IPS-NIHi11 (cell line): ENCODE results near the gene EHD1.

Experiments used
- DNase-seq: peaks from one replicate; pipeline ENCODE4 v3.0.0; 2012; ENCODE audit warnings: mixed read lengths, low spot score

EHD1 gene

GRCh38 chr11:64878494-64879243 lies at the start of gene EHD1:
TSS of gene EHD1 (minus strand) at chr11:64878621. CDS start at chr11:64878464, 157 bp downstream.
- DNase-seq = peak; percentile 100

GRCh38 chr11:64926689-64927088 lies 48.3 kb upstream of the EHD1 start:
- DNase-seq = no peak

DNA sequence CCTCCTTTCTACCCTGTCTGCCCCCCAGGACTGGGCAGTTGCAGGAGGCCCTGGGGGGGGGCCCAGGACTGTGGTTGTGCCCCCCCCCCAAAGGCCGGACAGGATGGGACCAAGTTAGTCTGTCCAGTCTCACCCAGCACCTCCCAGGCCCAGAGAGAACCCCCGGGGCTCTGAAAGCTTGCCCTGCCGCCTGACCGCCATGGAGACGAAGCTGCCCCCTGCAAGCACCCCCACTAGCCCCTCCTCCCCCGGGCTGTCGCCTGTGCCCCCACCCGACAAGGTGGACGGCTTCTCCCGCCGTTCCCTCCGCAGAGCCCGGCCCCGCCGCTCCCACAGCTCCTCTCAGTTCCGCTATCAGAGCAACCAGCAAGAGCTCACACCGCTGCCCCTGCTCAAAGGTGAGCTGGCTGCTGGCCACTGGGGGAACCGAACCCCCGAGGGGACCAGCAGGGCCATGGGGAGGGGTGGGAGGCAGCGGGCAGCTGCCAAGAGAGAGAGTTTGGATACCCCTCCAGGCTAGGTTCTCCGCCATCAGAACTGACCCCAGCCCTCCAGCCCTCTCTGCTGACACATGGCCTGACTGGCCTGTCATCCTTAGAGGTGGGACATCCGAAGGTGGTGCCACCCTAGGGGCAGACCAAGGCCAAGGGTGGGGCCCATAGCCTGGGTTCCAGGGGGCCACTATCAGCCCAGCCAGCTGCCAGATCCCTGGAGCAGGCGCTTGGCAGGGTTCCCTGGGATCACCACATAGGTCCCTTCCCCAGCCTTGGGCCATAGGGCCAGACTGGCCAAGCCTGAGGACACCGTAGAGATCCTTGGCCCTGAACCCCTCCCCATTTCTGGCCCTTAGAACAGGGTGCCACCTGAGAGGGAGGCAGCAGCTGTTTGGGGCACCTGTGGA lies 47.4 kb upstream of the EHD1 start:
- no peak for DNase-seq

DNA sequence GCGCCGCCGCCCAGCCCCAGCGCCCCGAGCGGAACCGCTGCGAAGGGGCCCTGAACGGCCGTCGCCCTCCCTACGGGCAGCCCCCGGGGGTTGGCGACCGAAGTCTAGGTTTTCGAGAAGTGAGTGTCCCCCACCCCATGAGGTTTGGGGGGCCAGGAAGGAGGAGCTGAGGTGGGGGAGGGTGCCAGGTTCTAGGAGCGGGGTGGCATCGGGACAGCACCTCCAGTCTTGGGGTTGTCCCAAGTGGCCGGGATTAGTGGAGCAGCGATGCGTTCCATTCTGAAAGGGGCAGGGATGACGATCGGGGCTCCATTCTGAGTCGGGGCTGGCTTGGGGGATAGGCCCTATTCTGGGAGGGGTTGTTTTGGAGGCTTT lies 46.5 kb upstream of the EHD1 start:
- DNase-seq = no peak

GRCh38 chr11:64923944-64924909 lies 45.8 kb upstream of the EHD1 start, which contains the start of gene PPP2R5B:
TSS of gene PPP2R5B (plus strand) at chr11:64924689. CDS start at chr11:64925735, 1,046 bp downstream.
- DNase-seq = peak; percentile 97

DNA sequence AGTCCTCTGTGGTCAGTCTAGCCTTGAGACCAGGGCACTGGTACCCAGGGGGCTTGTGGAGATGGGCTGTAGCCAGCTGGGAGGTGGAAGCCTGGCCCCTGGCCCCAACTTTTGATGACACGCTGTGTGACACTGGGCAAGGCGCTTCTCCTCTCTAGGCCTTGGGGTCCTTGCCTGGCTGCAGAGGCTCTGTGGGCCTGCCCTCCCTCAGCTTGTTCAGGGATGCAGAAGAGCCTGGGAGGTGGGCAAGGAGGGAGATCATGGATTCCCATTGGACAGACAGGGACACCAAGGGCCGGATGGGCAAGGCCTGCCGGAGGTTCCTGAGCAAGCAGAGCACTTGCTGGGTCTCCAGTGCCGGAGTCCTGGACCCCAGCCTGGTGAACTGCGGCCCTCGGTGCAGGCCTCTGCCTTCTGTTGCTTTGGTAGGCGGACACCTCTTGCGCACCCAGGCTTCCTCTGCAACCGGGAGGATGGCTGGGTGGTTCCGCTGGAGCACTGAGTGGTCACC lies 44.8 kb upstream of the EHD1 start:
- no peak for DNase-seq

DNA sequence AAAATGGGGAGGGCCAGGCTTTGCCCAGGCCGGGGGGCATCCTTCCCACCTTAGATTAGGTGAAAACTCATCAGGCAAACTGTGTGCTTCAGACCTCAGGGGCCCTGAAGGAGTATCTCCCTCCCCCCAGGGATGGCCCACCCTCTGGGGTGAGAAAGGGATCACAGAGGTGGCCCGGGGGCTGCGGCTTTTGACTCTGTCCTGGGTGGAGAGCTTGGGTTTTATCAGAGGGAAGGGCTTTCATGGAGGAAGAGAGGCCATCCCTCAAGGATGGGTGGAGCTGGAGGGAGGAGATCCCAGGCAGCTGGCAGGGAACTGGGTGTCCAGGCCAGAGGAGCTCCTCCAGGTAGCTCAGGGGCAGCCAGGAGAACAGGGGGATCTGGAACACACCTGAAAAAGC lies 43.0 kb upstream of the EHD1 start:
- DNase-seq = no peak

DNA sequence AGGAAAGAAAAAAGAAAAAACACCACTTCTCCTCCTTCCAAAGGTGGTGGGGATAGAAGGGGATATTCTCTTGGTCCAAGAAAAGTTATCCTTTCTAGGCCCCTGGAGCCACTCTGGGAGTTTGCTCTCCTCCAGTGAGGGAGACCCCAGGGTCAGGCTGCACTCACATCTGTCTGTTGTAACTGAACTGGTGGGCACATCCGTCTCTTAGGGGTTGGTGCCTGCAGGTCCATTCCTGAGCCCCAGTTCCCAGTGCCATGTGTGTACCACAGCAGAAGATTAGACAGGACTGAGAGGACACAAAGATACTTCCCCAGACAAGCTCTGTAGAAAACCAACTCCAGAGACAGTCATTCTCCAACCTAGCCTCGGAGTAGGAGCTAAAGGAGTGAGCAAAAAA lies 41.7 kb upstream of the EHD1 start:
- DNase-seq = no peak

GRCh38 chr11:64919627-64920026 lies 41.2 kb upstream of the EHD1 start:
- DNase-seq = no peak

GRCh38 chr11:64918017-64918416 lies 39.6 kb upstream of the EHD1 start:
- no peak for DNase-seq

GRCh38 chr11:64917663-64917995 lies 39.2 kb upstream of the EHD1 start:
- no peak for DNase-seq

DNA sequence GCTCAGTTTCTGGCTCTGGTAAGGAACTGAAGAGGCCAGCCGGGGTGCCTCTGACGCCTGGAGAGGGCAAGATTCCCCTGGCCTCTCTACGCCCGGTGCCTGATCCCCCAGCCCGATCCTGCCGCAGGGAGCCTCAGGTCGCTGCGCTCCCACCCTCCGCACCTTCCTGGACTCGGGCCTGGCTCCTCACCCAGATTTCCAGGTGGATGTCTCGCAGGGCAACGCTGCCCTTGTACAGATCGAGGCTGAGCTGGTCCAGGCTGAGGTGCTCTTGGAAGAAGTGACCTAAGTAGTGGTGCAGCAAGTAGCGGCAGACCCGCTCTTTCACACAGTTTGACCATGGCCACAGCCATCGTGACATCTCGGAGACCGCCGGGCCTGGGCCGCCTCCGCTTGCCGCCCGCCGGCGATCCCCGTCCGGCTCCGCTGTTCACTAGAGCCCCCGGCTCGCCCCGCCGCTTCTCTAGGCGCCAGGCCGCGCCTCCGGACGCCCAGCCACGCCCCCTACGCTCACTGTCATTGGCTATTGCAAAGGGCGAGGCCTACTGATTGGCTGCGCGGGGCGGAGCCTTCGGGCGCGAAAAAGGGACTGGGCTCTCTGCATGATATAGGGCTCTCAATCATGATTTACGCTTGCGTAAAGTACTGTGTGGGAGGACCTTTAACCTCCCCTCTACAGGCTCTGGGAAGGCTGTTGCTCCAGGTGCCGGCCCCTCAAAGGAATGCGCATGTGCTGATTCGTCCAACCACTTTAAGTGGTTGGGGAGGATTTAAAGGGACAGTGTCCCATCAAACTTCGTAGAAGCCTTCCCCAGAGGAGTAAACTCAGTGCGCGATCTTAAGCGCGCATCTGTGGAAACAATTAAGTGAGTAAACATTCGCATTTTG lies 38.6 kb upstream of the EHD1 start, which contains the start of gene ATG2A:
Gene ATG2A, minus strand, starts transcription at position 435 of the 888 bp plus-strand sequence. Its CDS starts 74 bp downstream, at position 361.
- DNase-seq = peak; percentile 98

DNA sequence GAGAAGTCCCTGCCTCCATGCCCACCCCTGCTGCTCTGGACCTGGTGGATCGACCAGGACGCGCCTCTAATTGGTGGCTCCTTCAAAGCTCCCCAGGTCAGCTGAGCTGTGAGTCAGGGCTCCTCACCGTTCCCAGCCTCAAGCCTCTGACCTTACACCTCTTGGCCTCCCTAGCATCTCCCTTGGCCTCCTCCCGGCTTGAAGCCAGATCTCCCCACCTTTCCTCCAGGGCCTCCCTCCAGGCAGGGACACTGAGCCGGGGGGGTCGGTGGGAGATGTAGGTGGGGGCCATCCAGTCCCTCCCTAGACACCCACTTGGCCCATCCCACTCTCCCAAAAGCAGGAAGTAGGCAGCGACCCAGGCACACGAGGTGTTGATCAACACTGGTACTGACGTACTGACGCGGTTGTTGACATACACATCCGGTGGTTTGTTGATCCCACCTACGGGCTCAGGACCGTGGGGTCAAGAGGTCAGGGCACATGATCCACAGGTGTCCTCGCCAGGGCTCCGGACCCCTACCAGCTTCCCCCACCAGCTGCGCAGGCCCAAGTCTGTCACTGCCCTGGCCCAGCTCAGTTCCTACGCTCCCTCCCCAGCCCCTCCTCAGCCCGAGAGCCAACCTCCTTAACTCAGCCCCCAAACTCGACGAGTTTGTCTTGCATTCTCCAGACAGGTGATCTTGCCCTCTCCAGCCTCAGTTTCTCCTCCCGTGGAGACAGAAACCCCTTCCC lies 37.8 kb upstream of the EHD1 start:
- DNase-seq = peak; percentile 65

DNA sequence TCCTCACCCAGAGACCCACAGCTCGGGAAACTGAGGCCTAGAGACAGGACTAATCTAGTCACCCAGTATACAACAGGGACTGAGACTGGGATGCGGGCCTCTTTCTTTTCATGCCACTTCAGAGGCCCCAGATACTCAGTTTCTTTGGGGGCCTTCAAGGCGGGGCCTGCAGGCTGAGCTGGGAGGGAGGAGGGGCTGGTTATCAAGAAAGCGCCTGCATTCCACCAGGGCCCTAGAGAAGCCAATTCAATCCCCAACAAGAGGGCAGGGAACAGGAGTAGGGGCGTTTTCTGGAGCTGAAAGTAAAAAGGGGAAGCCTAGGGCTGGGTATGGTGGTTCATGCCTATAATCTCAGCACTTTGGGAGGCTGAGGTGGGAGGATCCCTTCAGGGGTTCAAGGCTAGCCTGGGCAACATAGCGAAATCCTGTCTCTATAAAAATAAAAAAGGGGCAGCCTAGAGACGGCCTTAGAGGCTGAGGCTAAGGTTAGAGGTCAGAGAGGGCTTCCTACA lies 37.0 kb upstream of the EHD1 start:
- no peak for DNase-seq

DNA sequence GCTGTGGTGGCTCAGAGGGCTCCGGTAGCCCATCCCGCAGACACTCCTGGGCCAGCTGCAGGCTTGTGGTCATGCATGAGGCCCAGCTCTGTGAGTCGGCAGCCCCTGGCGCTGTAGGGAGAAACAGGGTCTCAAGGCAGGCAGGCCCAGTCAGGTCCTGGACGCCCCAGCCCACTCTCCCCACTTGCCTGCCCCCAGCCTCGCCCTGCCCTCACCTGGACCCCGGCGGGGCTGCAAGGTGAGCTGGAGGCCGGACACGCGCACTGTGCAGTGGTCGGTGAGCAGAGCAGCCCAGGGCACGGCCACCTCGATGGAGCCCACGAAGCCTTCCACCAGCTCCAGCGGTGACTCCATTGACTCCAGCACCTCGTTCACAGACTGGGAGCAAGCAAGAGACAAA lies 35.7 kb upstream of the EHD1 start:
- DNase-seq = no peak

- DNase-seq = no peak
These were observed 34.8 kb upstream of the EHD1 start for GRCh38 chr11:64913171-64913727.

DNA sequence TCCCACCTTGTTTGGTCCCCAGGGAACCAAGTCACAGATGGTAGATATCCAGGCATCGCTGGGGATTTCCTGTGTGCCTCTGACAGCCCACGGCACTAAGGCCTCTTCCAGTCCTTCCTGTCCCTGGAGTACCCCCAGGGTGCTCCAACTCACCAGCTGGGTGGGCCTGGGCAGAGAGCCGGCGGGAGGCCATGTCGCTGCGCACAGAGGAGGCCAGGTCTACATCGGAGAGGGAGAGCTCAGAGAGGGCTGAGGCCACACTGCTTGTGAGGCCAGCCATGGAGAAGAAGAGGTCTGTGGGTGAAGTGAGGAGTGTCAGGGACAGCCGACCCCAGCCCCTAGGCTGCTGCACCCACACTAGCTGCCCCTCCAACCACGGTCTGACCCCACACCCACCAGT lies 33.3 kb upstream of the EHD1 start:
- no peak for DNase-seq

DNA sequence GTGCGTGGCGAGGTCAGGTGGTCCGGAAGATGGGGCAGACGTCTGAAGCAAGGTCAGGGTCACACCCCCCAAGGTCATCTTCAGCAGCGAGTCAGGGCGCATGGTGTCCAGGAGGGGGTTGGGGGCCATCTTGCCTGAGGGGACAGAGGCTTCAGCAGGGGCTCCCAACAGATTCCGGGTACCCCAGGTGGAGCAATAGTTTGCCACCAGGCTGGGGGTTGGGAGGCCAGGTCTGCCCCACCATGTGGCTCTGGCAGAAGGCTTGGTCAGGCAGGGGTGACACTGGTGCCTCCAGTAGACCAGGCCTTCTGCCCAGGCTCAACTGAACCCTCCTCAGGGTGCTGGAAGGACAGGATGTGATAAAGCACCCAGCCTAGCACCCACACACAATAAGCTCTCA lies 32.7 kb upstream of the EHD1 start:
- no peak for DNase-seq

GRCh38 chr11:64910451-64911093 lies 32.2 kb upstream of the EHD1 start:
- DNase-seq = no peak
